GM13976 (cell line): Measurements from ENCODE around the gene SUB1.
A peak's percentile ranks its signal among the peaks of the same experiment; 100 is the strongest.

Experiments used
- DNase-seq: peaks from one replicate; pipeline ENCODE4 v3.0.0; 2012; ENCODE audit warnings: low spot score
- in situ Hi-C: fragments of 300-500 bp; cut with MboI; formaldehyde crosslinking; loops from one replicate; pipeline ENCODE4 v1.12.0; 2022; ENCODE audit warnings: low sequenced_read_pairs, mixed read lengths, inconsistent platforms; ENCODE audit not compliant: unreplicated experiment
- TF ChIP-seq, protein P1 (sequence below): IDR thresholded peaks from 2 replicates; pipeline ENCODE4 v1.5.1; 2012; ENCODE audit warnings: borderline replicate concordance, mild to moderate bottlenecking; ENCODE audit not compliant: insufficient read depth; ENCODE audit errors: extremely low read depth, missing control alignments, control extremely low read depth

The SUB1 gene

DNA sequence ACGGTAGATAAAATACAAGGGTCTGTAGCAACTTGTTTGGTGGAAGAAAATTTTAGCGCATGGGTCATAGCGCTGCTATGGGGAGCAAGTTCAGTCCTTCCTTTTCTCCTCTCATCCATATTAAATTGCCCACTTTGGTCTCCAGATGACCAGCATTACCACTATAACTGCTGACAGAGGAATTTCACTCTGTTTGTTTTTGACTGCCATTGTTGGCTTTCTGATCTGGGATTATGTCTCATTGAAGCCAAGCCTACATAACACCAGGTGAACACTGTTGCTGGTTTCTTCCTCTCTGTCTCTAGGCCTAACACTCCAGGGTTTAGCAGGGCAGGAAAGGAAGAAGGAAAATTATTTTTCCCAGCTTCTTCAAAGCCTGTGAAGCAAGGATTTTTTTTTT, 6.6 kb upstream of the SUB1 start:
- TF ChIP-seq, protein P1, sequence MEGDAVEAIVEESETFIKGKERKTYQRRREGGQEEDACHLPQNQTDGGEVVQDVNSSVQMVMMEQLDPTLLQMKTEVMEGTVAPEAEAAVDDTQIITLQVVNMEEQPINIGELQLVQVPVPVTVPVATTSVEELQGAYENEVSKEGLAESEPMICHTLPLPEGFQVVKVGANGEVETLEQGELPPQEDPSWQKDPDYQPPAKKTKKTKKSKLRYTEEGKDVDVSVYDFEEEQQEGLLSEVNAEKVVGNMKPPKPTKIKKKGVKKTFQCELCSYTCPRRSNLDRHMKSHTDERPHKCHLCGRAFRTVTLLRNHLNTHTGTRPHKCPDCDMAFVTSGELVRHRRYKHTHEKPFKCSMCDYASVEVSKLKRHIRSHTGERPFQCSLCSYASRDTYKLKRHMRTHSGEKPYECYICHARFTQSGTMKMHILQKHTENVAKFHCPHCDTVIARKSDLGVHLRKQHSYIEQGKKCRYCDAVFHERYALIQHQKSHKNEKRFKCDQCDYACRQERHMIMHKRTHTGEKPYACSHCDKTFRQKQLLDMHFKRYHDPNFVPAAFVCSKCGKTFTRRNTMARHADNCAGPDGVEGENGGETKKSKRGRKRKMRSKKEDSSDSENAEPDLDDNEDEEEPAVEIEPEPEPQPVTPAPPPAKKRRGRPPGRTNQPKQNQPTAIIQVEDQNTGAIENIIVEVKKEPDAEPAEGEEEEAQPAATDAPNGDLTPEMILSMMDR: no peak
- in situ Hi-C loops: no loop called here
- no peak for DNase-seq

DNA sequence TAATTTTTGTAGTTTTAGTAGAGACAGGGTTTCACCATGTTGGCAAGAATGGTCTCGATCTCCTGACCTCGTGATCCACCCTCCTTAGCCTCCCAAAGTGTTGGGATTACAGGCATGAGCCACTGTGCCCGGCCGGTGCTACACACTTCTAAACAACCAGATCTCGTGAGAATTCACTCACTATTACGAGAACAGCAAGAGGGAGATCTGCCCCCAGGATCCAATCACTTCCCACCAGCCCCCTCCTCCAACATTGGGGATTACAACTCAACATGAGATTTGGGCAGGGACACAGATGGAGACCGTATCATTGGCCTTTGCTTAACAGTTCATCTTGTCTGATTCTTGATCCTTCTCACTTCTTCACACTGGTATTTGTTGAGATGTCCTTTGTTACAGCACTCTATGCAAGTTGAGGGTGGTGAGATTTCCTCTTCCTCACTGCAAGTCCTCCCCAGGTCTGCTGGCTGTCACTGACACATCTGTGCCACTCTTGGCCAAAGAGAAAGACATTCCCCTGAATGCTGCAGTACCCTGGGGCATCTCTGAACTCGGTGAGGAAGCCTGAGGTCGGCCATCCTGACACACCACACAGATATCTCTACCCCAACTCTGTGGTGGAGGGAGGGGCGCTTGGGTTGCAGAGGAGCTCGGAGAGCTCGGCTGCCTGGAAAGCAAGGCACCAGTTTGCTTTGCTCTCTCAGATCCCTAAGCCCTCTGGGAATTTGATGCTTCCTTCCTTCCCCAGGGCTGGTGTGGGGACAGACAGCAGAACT, 4.2 kb upstream of the SUB1 start:
- no peak for DNase-seq
- in situ Hi-C loops: loop anchor here (10.0 kb wide), 1 partner anchor 46 kb away; no protein-coding TSS in a partner anchor
- TF ChIP-seq, protein P1: no peak

DNA sequence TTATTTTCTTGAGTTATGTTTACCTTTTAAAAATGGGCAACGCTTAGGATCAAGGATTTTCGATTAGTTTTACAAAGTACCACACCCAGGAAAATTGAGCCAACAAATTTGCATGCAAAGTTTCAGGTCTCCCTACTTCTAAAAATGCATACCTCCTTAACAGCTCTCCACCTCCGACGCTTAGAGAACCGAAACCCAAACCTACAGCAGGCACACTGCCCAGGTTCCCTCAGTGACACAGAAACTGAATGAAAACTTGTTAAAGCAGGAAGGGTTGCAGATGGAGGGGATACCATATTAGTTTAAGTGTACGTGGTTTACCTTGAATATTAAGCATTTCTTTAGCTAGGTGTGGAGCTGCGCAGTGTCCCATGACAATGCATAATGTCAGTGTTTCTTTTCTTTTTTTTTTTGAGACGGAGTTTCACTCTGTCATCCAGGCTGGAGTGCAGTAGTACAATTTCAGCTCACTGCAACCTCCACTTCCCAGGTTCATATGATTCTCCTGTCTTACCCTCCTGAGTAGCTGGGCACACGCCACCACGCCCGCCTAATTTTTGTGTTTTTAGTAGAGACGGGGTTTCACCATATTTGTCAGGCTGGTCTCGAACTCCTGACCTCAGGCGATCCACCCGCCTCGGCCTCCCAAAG, 1.6 kb upstream of the SUB1 start:
- DNase-seq: peak; percentile 68
- TF ChIP-seq, protein P1: no peak
- in situ Hi-C loops: loop anchor here (10.0 kb wide), 1 partner anchor 49 kb away; no protein-coding TSS in a partner anchor

DNA sequence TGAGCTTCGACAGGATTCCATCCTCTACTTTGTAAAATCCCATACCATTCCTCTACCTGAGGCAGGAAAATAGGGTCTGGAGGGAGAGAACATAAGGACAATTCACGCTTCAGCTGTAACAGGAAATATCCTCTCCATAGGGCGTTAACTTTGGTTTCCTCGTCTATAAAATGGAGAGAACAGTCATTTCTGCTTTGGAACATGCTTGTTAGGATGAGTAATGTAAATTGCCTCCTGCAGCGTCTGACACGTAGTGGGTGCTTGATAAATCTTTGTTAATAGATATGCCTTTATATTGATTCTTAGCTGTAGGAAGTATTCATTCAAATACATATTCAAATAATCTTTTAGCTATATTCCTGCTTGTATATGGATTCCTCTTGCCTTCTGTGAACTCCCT, 711 bp upstream of the SUB1 start:
- in situ Hi-C loops: loop anchor here (10.0 kb wide), 1 partner anchor 50 kb away; no protein-coding TSS in a partner anchor
- no peak for DNase-seq
- TF ChIP-seq, protein P1: no peak

DNA sequence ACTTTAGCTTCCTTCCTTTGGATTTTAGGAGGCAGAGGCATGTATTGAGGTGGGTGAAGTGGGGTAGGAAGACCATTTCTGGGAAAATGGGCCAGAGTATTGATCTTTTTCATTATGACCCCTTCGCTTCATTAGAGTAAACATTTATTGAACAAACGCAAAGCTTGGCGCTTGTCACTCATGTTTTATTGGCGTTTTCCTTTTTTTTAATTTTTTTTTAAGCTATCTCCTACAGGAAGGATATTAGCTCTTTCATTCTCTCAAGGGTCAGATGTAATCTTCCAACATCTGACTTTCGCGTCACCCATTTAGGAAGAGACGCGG, 273 bp upstream of the SUB1 start:
- TF ChIP-seq, protein P1: no peak
- in situ Hi-C loops: loop anchor here (10.0 kb wide), 1 partner anchor 50 kb away; no protein-coding TSS in a partner anchor
- no peak for DNase-seq

DNA sequence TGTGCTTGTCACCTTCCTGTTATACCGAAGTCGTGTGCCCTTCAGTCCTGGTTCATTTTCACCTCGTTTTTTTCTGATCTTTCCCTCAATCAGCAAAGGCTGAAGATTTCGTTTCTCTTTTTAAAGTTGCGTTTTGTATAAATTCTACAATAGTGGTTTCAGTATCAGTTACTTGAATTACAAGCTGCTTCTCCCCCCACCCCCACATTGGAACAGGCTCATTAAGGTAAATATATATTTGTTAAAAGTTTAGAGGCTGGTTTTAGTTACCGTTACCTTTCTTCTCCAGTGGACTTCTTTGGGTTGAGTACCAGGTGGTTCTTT, 881 bp downstream of the SUB1 start:
- TF ChIP-seq, protein P1: no peak
- in situ Hi-C loops: loop anchor here (10.0 kb wide), 1 partner anchor 51 kb away; no protein-coding TSS in a partner anchor
- DNase-seq: no peak
